ENCODE results near the gene C2CD3.

The C2CD3 gene

DNA sequence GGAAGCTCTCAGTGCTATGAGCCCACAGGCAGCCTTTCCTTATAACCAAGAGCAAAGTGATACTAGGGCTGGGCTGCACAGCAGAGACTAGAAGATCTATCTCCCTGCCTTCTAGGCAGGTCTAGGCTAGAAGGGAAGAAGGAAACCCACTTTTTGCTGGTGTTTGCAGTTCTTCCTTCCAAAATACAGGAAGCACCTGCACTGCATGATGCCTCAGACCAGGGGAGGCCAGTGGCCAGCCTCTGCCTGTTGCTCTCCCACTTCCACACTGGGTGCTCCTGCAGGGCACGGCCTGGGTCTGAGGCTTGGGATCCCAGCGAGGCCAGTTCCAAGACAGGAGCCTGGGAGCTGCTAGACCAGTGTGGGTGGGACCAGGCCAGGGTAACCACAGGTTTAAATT lies 155.9 kb downstream of the C2CD3 start:
- no peak overlapping the region for H3K4ac ChIP-seq (ENCODE audit: low read depth, low read length)
- no peak overlapping the region for H2BK5ac ChIP-seq (ENCODE audit: low read depth, low read length, poor library complexity)
- H3K79me2 ChIP-seq (ENCODE audit: control insufficient read depth, insufficient read depth, low read length, poor library complexity): no peaks in the 10 kb centered on the region
- no peak overlapping the region for H3K4me3 ChIP-seq (ENCODE audit: low read depth, low read length)
- H3K4me1 ChIP-seq (ENCODE audit: control insufficient read depth in 1 of 2, insufficient read depth in 2 of 2, low read length in 2 of 2): peaks cover 8 to 15% of the 10 kb centered on the region in 2 experiments
- no peak overlapping the region for H2BK12ac ChIP-seq (ENCODE audit: low read length)
- DNase-seq: no peak
- no peak overlapping the region for H2AK5ac ChIP-seq (ENCODE audit: low read length)
- H2BK120ac ChIP-seq (ENCODE audit: insufficient read depth, low read length, poor library complexity): no peak overlapping the region
- H4K91ac ChIP-seq (ENCODE audit: low read depth, low read length): no peak overlapping the region
- H3K27me3 ChIP-seq (ENCODE audit: insufficient read depth, low read length): no peaks in the 10 kb centered on the region
- no peak overlapping the region for H2AFZ ChIP-seq (ENCODE audit: insufficient read depth, low read length, poor library complexity)
- H3K36me3 ChIP-seq (ENCODE audit: control insufficient read depth in 1 of 2, insufficient read depth in 2 of 2, low read length in 2 of 2): peaks cover 8 to 10% of the 10 kb centered on the region in 2 experiments
- H3K9me3 ChIP-seq (ENCODE audit: insufficient read depth, low read depth, low read length): no peaks in the 10 kb centered on the region
- H3K4me2 ChIP-seq (ENCODE audit: low read length): no peak overlapping the region
- H3K23ac ChIP-seq (ENCODE audit: low read length): no peak overlapping the region
- no peak overlapping the region for H3K27ac ChIP-seq (ENCODE audit: low read depth, low read length)
- H3K14ac ChIP-seq (ENCODE audit: low read length): no peak overlapping the region
- H4K12ac ChIP-seq (ENCODE audit: low read depth, low read length): no peak overlapping the region
- no CpG with 5 or more reads among the region's 2 CpGs for WGBS (ENCODE audit: extremely low coverage, insufficient coverage, insufficient read length)
- no peak overlapping the region for H4K8ac ChIP-seq (ENCODE audit: low read depth, low read length)
- no peaks in the 10 kb centered on the region for H3K79me1 ChIP-seq (ENCODE audit: low read length)
- no peak overlapping the region for H3K9ac ChIP-seq (ENCODE audit: low read length)
- H3K18ac ChIP-seq (ENCODE audit: low read length): no peak overlapping the region

- Histone ChIP-seq H3K27ac (ENCODE audit: low read depth, low read length) (no peak overlapping the region), H3K4me2 (ENCODE audit: low read length) (no peak overlapping the region), H2AFZ (ENCODE audit: insufficient read depth, low read length, poor library complexity) (no peak overlapping the region), H3K36me3 (ENCODE audit: control insufficient read depth in 1 of 2, insufficient read depth in 2 of 2, low read length in 2 of 2) (peaks cover 8 to 10% of the 10 kb centered on the region in 2 experiments), H3K23ac (ENCODE audit: low read length) (no peak overlapping the region), H2BK12ac (ENCODE audit: low read length) (no peak overlapping the region), H3K9ac (ENCODE audit: low read length) (no peak overlapping the region), H2BK5ac (ENCODE audit: low read depth, low read length, poor library complexity) (no peak overlapping the region), H2BK120ac (ENCODE audit: insufficient read depth, low read length, poor library complexity) (no peak overlapping the region), H3K18ac (ENCODE audit: low read length) (no peak overlapping the region), H3K9me3 (ENCODE audit: insufficient read depth, low read depth, low read length) (no peaks in the 10 kb centered on the region), H3K4ac (ENCODE audit: low read depth, low read length) (no peak overlapping the region), H4K91ac (ENCODE audit: low read depth, low read length) (no peak overlapping the region), H3K4me1 (ENCODE audit: control insufficient read depth in 1 of 2, insufficient read depth in 2 of 2, low read length in 2 of 2) (peaks cover 0 to 5% of the 10 kb centered on the region in 2 experiments), H3K79me1 (ENCODE audit: low read length) (no peaks in the 10 kb centered on the region), H3K79me2 (ENCODE audit: control insufficient read depth, insufficient read depth, low read length, poor library complexity) (no peaks in the 10 kb centered on the region), H3K14ac (ENCODE audit: low read length) (no peak overlapping the region), H3K4me3 (ENCODE audit: low read depth, low read length) (no peak overlapping the region), H2AK5ac (ENCODE audit: low read length) (no peak overlapping the region), H4K8ac (ENCODE audit: low read depth, low read length) (no peak overlapping the region), H3K27me3 (ENCODE audit: insufficient read depth, low read length) (no peaks in the 10 kb centered on the region), H4K12ac (ENCODE audit: low read depth, low read length) (no peak overlapping the region)
- no peak for DNase-seq
- WGBS (ENCODE audit: extremely low coverage, insufficient coverage, insufficient read length): no CpG with 5 or more reads among the region's 8 CpGs
These were observed 157.7 kb downstream of the C2CD3 start for GRCh38 chr11:74013141-74013540.

GRCh38 chr11:74012074-74012809 lies 158.6 kb downstream of the C2CD3 start:
- H3K36me3 ChIP-seq (ENCODE audit: control insufficient read depth in 1 of 2, insufficient read depth in 2 of 2, low read length in 2 of 2): peaks cover 7 to 8% of the 10 kb centered on the region in 2 experiments
- H4K12ac ChIP-seq (ENCODE audit: low read depth, low read length): no peak overlapping the region
- no peak overlapping the region for H3K18ac ChIP-seq (ENCODE audit: low read length)
- no peak overlapping the region for H3K4me3 ChIP-seq (ENCODE audit: low read depth, low read length)
- H2BK12ac ChIP-seq (ENCODE audit: low read length): no peak overlapping the region
- H3K4me2 ChIP-seq (ENCODE audit: low read length): no peak overlapping the region
- H4K8ac ChIP-seq (ENCODE audit: low read depth, low read length): no peak overlapping the region
- H3K23ac ChIP-seq (ENCODE audit: low read length): no peak overlapping the region
- no peak overlapping the region for H3K27ac ChIP-seq (ENCODE audit: low read depth, low read length)
- no peak overlapping the region for H3K4ac ChIP-seq (ENCODE audit: low read depth, low read length)
- no peak overlapping the region for H2BK5ac ChIP-seq (ENCODE audit: low read depth, low read length, poor library complexity)
- DNase-seq: no peak
- no peak overlapping the region for H4K91ac ChIP-seq (ENCODE audit: low read depth, low read length)
- no peak overlapping the region for H3K14ac ChIP-seq (ENCODE audit: low read length)
- no peak overlapping the region for H2BK120ac ChIP-seq (ENCODE audit: insufficient read depth, low read length, poor library complexity)
- H3K4me1 ChIP-seq (ENCODE audit: control insufficient read depth in 1 of 2, insufficient read depth in 2 of 2, low read length in 2 of 2): peaks cover 0 to 5% of the 10 kb centered on the region in 2 experiments
- no CpG with 5 or more reads among the region's 14 CpGs for WGBS (ENCODE audit: extremely low coverage, insufficient coverage, insufficient read length)
- H3K9ac ChIP-seq (ENCODE audit: low read length): no peak overlapping the region
- H2AFZ ChIP-seq (ENCODE audit: insufficient read depth, low read length, poor library complexity): no peak overlapping the region
- no peaks in the 10 kb centered on the region for H3K79me2 ChIP-seq (ENCODE audit: control insufficient read depth, insufficient read depth, low read length, poor library complexity)
- no peaks in the 10 kb centered on the region for H3K9me3 ChIP-seq (ENCODE audit: insufficient read depth, low read depth, low read length)
- H3K79me1 ChIP-seq (ENCODE audit: low read length): no peaks in the 10 kb centered on the region
- H2AK5ac ChIP-seq (ENCODE audit: low read length): no peak overlapping the region
- no peaks in the 10 kb centered on the region for H3K27me3 ChIP-seq (ENCODE audit: insufficient read depth, low read length)

DNA sequence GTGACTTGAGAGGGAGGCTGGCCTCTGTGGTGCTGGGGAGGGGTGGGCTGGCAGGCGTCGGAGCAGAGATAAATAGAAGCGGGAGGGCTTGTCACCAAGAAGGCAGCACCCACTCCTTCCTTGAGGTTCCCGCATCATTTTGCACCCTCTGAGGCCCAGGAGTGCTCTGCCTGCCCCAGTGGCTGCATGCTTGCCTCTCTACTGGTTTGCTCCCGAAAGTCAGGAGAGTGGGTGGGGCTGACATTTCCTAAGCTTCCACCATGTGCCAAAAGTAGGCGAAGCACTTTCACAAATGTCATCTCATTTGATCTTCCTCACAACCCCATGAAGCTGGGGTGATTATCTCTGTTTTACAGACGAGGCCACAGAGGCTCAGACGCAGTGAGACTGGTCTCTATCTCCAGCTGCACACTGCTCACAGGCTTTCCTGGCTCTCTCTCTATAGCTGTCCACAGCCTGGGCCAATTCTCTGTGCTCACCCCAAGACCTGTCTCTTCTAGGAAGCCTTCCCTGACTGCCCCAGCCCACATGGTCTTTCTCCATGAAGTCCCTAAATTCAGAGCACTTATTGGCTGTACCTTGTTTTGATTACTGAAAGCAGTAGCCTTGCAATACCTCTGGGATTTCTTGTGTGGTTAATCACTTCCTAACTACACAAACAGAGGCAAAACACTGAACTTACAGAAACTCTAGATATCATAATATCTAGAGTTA lies 159.3 kb downstream of the C2CD3 start:
- Histone ChIP-seq H3K79me1 (ENCODE audit: low read length) (no peaks in the 10 kb centered on the region), H3K4me3 (ENCODE audit: low read depth, low read length) (no peak overlapping the region), H3K23ac (ENCODE audit: low read length) (no peak overlapping the region), H4K12ac (ENCODE audit: low read depth, low read length) (no peak overlapping the region), H3K27me3 (ENCODE audit: insufficient read depth, low read length) (no peaks in the 10 kb centered on the region), H2BK5ac (ENCODE audit: low read depth, low read length, poor library complexity) (no peak overlapping the region), H3K18ac (ENCODE audit: low read length) (no peak overlapping the region), H2BK120ac (ENCODE audit: insufficient read depth, low read length, poor library complexity) (no peak overlapping the region), H3K4ac (ENCODE audit: low read depth, low read length) (no peak overlapping the region), H2AK5ac (ENCODE audit: low read length) (no peak overlapping the region), H3K36me3 (ENCODE audit: control insufficient read depth in 1 of 2, insufficient read depth in 2 of 2, low read length in 2 of 2) (peaks cover 3 to 4% of the 10 kb centered on the region in 2 experiments), H3K14ac (ENCODE audit: low read length) (no peak overlapping the region), H2AFZ (ENCODE audit: insufficient read depth, low read length, poor library complexity) (no peak overlapping the region), H3K27ac (ENCODE audit: low read depth, low read length) (no peak overlapping the region), H2BK12ac (ENCODE audit: low read length) (no peak overlapping the region), H3K9ac (ENCODE audit: low read length) (no peak overlapping the region), H3K9me3 (ENCODE audit: insufficient read depth, low read depth, low read length) (no peaks in the 10 kb centered on the region), H3K4me2 (ENCODE audit: low read length) (no peak overlapping the region), H3K4me1 (ENCODE audit: control insufficient read depth in 1 of 2, insufficient read depth in 2 of 2, low read length in 2 of 2) (peaks cover 0 to 3% of the 10 kb centered on the region in 2 experiments), H3K79me2 (ENCODE audit: control insufficient read depth, insufficient read depth, low read length, poor library complexity) (no peaks in the 10 kb centered on the region), H4K8ac (ENCODE audit: low read depth, low read length) (no peak overlapping the region), H4K91ac (ENCODE audit: low read depth, low read length) (no peak overlapping the region)
- WGBS (ENCODE audit: extremely low coverage, insufficient coverage, insufficient read length): no CpG with 5 or more reads among the region's 8 CpGs
- no peak for DNase-seq

All from trophoblast cell (in vitro differentiated cells and primary cell).